RWPE2 (cell line): ENCODE data around the gene TBC1D3B.
"Not testable (repeated sequence)": the region's sequence is repeated elsewhere in the genome, so short reads cannot be mapped to it uniquely, and the experiment has no call there.

Experiments used
- ATAC-seq: fragments of 200-7000 bp; cut with Tn5 transposase; 3 replicates; pipeline ENCODE4 v1.9.1; 2021; ENCODE audit warnings: low read depth
- DNase-seq: peaks from one replicate; pipeline ENCODE4 v3.0.0-alpha.2; 2020; ENCODE audit warnings: low spot score
- H3K27ac ChIP-seq: fragments of 450-650 bp; 2 replicates; pipeline ENCODE4 v1.5.1; 2017; ENCODE audit warnings: mild to moderate bottlenecking; ENCODE audit not compliant: poor library complexity, severe bottlenecking
- H3K27me3 ChIP-seq: fragments of 250-450 bp; sonication (Bioruptor Pico); 2 replicates; pipeline ENCODE4 v1.5.1; 2021; ENCODE audit warnings: mild to moderate bottlenecking, moderate library complexity; ENCODE audit not compliant: insufficient read depth, poor library complexity, severe bottlenecking
- H3K36me3 ChIP-seq: fragments of 250-450 bp; sonication (Bioruptor Pico); 2 replicates; pipeline ENCODE4 v1.5.1; 2020; ENCODE audit warnings: low read depth, mild to moderate bottlenecking, moderate library complexity
- H3K4me1 ChIP-seq: fragments of 250-450 bp; sonication (Bioruptor Pico); 2 replicates; pipeline ENCODE4 v1.5.1; 2021; ENCODE audit warnings: mild to moderate bottlenecking, moderate library complexity; ENCODE audit not compliant: insufficient read depth, poor library complexity, severe bottlenecking
- H3K4me3 ChIP-seq: fragments of 250-450 bp; sonication (Bioruptor Pico); 2 replicates; pipeline ENCODE4 v1.5.1; 2021; ENCODE audit warnings: mild to moderate bottlenecking, moderate library complexity; ENCODE audit not compliant: severe bottlenecking
- H3K9me3 ChIP-seq: fragments of 250-450 bp; sonication (Bioruptor Pico); 2 replicates; pipeline ENCODE4 v1.5.1; 2021; ENCODE audit warnings: mild to moderate bottlenecking, moderate library complexity; ENCODE audit not compliant: severe bottlenecking
- CTCF ChIP-seq: fragments of 450-650 bp; IDR thresholded peaks from one replicate; pipeline ENCODE4 v1.5.1; 2017; ENCODE audit warnings: mild to moderate bottlenecking, moderate library complexity; ENCODE audit not compliant: poor library complexity, severe bottlenecking

Gene TBC1D3B

GRCh38 chr17:36213695-36214094, 37.3 kb upstream of the TBC1D3B start:
- Histone ChIP-seq H3K4me1 (no peaks in the 10 kb centered on the region), H3K9me3 (no peaks in the 10 kb centered on the region), H3K27me3 (no peaks in the 10 kb centered on the region), H3K27ac (no peak overlapping the region), H3K36me3 (no peaks in the 10 kb centered on the region), H3K4me3 (no peak overlapping the region)
- ATAC-seq (no peak), DNase-seq (no peak)
- no peak for TF ChIP-seq CTCF

GRCh38 chr17:36212966-36213365, 36.5 kb upstream of the TBC1D3B start:
- no peak for ATAC-seq
- Histone ChIP-seq H3K27me3 (no peaks in the 10 kb centered on the region), H3K27ac (no peak overlapping the region), H3K4me3 (no peak overlapping the region), H3K9me3 (no peaks in the 10 kb centered on the region), H3K36me3 (no peaks in the 10 kb centered on the region), H3K4me1 (no peaks in the 10 kb centered on the region)
- DNase-seq, result no peak
- TF ChIP-seq CTCF, result no peak

- H3K9me3 ChIP-seq, result no peaks in the 10 kb centered on the region
- H3K27me3 ChIP-seq, result no peaks in the 10 kb centered on the region
- H3K27ac ChIP-seq, result no peak overlapping the region
- DNase-seq (no peak), ATAC-seq (no peak)
- H3K4me1 ChIP-seq, result no peaks in the 10 kb centered on the region
- no peak for TF ChIP-seq CTCF
- no peak overlapping the region for H3K4me3 ChIP-seq
- H3K36me3 ChIP-seq, result no peaks in the 10 kb centered on the region
Observed at GRCh38 chr17:36212272-36212605, 35.8 kb upstream of the TBC1D3B start.

- H3K4me3 ChIP-seq, ATAC-seq, H3K27ac ChIP-seq, H3K4me1 ChIP-seq, H3K36me3 ChIP-seq, H3K9me3 ChIP-seq, DNase-seq, H3K27me3 ChIP-seq: not testable (repeated sequence)
Observed at GRCh38 chr17:36211484-36212271, 35.2 kb upstream of the TBC1D3B start.

GRCh38 chr17:36210439-36211211, 34.2 kb upstream of the TBC1D3B start, which contains the start of gene CCL4L2:
Gene CCL4L2 (plus strand): TSS chr17:36211063.
- not testable (repeated sequence) for H3K27me3 ChIP-seq, DNase-seq, H3K27ac ChIP-seq, H3K9me3 ChIP-seq, ATAC-seq, H3K36me3 ChIP-seq, H3K4me3 ChIP-seq, H3K4me1 ChIP-seq

GRCh38 chr17:36209575-36209974, 33.1 kb upstream of the TBC1D3B start:
- no peaks in the 10 kb centered on the region for H3K27me3 ChIP-seq
- no peak for DNase-seq
- no peak for ATAC-seq
- no peaks in the 10 kb centered on the region for H3K36me3 ChIP-seq
- H3K4me3 ChIP-seq, result no peak overlapping the region
- H3K9me3 ChIP-seq, result no peaks in the 10 kb centered on the region
- no peaks in the 10 kb centered on the region for H3K4me1 ChIP-seq
- no peak for TF ChIP-seq CTCF
- no peak overlapping the region for H3K27ac ChIP-seq

- H3K27me3 ChIP-seq, H3K27ac ChIP-seq, H3K4me3 ChIP-seq, ATAC-seq, H3K36me3 ChIP-seq, H3K4me1 ChIP-seq, H3K9me3 ChIP-seq, DNase-seq: not testable (repeated sequence)
Observed at GRCh38 chr17:36207383-36207782, 30.9 kb upstream of the TBC1D3B start.

GRCh38 chr17:36206486-36206821, 30.0 kb upstream of the TBC1D3B start:
- not testable (repeated sequence) for H3K27ac ChIP-seq, ATAC-seq, H3K27me3 ChIP-seq, H3K4me3 ChIP-seq, H3K4me1 ChIP-seq, H3K9me3 ChIP-seq, H3K36me3 ChIP-seq, DNase-seq
